Stimulated activated CD4-positive, alpha-beta T cell treated with anti-CD3 and anti-CD28 coated beads, Interleukin-2, amount 100 ng/mL, for 48 hours (primary cell): Measurements from ENCODE around the gene ATP6V1B1.
A peak's percentile ranks its signal among the peaks of the same experiment; 100 is the strongest.

Source experiments
- DNase-seq, 2 donors: peaks; one replicate each; pipeline ENCODE4 v3.0.0-alpha.2; 2020

The ATP6V1B1 gene

GRCh38 chr2:70902067-70902442, 33.6 kb upstream of the ATP6V1B1 start:
- no peak for DNase-seq

- no peak for DNase-seq
Measured at GRCh38 chr2:70902579-70902978, 33.1 kb upstream of the ATP6V1B1 start.

GRCh38 chr2:70903171-70903570, 32.5 kb upstream of the ATP6V1B1 start:
- DNase-seq = no peak

- DNase-seq = no peak
Measured at GRCh38 chr2:70903641-70904340, 31.9 kb upstream of the ATP6V1B1 start.

- no peak for DNase-seq
Measured at GRCh38 chr2:70904371-70905216, 31.1 kb upstream of the ATP6V1B1 start.

- no peak for DNase-seq
Measured at GRCh38 chr2:70905443-70906421, 30.0 kb upstream of the ATP6V1B1 start.

- no peak for DNase-seq
Measured at GRCh38 chr2:70906439-70907005, 29.2 kb upstream of the ATP6V1B1 start.

- no peak for DNase-seq
Measured at GRCh38 chr2:70907130-70908057, 28.3 kb upstream of the ATP6V1B1 start.

GRCh38 chr2:70916291-70916690, 19.4 kb upstream of the ATP6V1B1 start:
- no peak for DNase-seq

- DNase-seq = no peak
Measured at GRCh38 chr2:70918016-70918415, 17.7 kb upstream of the ATP6V1B1 start.

GRCh38 chr2:70919672-70920366, 15.9 kb upstream of the ATP6V1B1 start:
- peak; percentile 80 to 82 for DNase-seq

- DNase-seq = no peak
Measured at GRCh38 chr2:70920367-70920715, 15.4 kb upstream of the ATP6V1B1 start.

- no peak for DNase-seq
Measured at GRCh38 chr2:70921031-70921430, 14.7 kb upstream of the ATP6V1B1 start.

GRCh38 chr2:70921839-70922234, 13.9 kb upstream of the ATP6V1B1 start:
- no peak for DNase-seq

- no peak for DNase-seq
Measured at GRCh38 chr2:70922235-70923234, 13.2 kb upstream of the ATP6V1B1 start.

GRCh38 chr2:70923378-70924015, 12.2 kb upstream of the ATP6V1B1 start:
- no peak for DNase-seq

GRCh38 chr2:70926042-70926441, 9.7 kb upstream of the ATP6V1B1 start:
- DNase-seq = no peak

- no peak for DNase-seq
Measured at GRCh38 chr2:70927138-70927537, 8.6 kb upstream of the ATP6V1B1 start.

GRCh38 chr2:70927641-70928040, 8.1 kb upstream of the ATP6V1B1 start:
- no peak for DNase-seq
